ENCODE measurements around the gene TLE4.

DNA sequence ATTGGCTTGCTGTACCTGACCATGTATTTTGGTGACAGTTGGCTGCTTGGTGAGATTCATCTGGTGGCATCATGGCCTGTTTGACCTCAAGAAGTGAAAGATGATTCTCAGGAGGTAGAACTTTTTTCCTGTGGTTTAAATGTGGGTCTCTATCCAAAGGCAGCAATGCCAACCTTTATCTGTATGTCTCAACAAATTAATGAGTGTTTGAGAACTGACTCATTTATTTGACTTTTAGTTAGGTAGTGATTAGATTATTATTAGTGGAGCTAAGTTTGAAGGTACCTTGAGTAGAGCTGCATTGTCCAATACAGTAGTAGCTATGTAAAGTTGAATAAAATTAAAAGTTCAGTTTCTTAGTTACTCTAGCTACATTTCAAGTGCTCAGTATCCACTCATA is 48.2 kb downstream of the TLE4 start:
- TF ChIP-seq, protein P1, sequence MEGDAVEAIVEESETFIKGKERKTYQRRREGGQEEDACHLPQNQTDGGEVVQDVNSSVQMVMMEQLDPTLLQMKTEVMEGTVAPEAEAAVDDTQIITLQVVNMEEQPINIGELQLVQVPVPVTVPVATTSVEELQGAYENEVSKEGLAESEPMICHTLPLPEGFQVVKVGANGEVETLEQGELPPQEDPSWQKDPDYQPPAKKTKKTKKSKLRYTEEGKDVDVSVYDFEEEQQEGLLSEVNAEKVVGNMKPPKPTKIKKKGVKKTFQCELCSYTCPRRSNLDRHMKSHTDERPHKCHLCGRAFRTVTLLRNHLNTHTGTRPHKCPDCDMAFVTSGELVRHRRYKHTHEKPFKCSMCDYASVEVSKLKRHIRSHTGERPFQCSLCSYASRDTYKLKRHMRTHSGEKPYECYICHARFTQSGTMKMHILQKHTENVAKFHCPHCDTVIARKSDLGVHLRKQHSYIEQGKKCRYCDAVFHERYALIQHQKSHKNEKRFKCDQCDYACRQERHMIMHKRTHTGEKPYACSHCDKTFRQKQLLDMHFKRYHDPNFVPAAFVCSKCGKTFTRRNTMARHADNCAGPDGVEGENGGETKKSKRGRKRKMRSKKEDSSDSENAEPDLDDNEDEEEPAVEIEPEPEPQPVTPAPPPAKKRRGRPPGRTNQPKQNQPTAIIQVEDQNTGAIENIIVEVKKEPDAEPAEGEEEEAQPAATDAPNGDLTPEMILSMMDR (IDR thresholded peaks at IDR 0.05; ENCODE audit: low read length), result no peak
- no peak for TF ChIP-seq EZH2phosphoT487 (IDR thresholded peaks at IDR 0.05; ENCODE audit: low read length)
